ENCODE results near the gene SLC35A2. TPM values are rescaled to one million over a fixed set of nuclear protein-coding genes. Genes with fewer than 3 reads are reported as not detected.

Gene SLC35A2
- polyA plus RNA-seq, 3 donors: 11.0 to 22.1 (median 15.8) TPM

- whole genome bisulfite sequencing, 3 donors: 92 to 95% (median 93%) methylated on average over 12 to 17 of the region's 17 CpGs
- H3K27ac ChIP-seq (ENCODE audit: low read depth, low read length): no peak overlapping the region
Measured at GRCh38 chrX:48909703-48910294, 1.6 kb downstream of the SLC35A2 start.

DNA sequence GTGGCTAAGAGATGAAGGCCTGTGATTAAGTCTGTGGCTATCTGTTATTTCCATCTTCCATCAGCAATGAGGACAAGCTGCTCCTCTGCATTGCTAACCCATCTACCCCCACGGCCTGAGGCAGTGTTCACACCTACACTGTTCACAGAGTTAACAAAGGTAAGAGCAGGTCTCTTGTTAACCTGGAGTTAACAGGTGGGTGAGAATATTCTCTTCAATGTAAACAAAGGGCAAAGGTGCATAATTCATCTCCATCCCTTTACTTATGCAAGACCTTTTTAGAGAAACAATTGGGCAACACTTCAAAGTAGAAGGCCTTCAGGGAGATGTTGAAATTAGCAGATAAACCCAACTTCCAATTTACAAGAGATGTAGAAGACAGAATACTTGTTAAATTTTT is 2.8 kb downstream of the SLC35A2 start:
- WGBS, 3 donors: 68 to 80% (median 70%) methylated on average over 1 of the region's 1 CpG

DNA sequence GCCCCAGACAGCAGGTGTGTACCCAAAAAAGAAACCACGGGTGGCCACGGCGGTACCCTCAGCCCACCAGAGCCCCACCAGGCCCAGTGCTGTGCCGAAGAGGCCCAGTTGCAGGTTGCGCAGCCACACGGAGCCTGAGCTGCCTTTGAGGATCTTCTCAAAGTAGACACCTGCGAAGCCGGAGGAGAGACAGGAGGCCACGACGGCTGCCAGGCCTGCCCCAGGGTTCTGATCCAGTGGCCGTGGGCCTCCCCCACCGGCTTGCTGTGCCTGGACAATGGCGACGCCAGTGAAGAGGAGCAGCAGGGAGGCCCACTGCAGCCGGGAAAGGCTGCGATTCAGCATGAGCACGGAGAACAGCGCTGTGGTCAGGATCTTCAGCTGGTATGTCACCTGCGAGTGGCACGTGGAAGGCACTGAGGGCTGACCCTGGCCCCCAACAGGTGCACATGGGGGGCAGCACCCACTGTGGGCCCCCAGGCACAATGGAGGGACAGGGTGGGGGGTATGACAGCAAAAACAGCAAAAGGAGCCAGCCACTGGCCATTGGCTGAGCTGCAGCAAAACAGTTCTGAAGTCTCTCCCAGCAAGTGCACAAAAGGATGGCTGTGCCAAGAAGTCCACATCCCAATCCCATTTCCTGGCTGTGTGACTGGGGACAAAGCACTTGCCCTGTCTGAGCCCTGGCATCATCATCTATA is 6.2 kb downstream of the SLC35A2 start:
- no peak overlapping the region for H3K27ac ChIP-seq (ENCODE audit: low read depth, low read length)
- WGBS, 3 donors: 90 to 91% (median 91%) methylated on average over 17 to 20 of the region's 20 CpGs

More for the DNA sequence above, 2.8 kb downstream of the SLC35A2 start:
- no peak overlapping the region for H3K27ac ChIP-seq (ENCODE audit: low read depth, low read length)

- no peak overlapping the region for H3K27ac ChIP-seq (ENCODE audit: low read depth, low read length)
- 82 to 89% (median 87%) methylated on average over 11 to 14 of the region's 14 CpGs for WGBS, 3 donors
Measured at GRCh38 chrX:48904626-48905025, 6.8 kb downstream of the SLC35A2 start.

- H3K27ac ChIP-seq (ENCODE audit: low read depth, low read length): no peak overlapping the region
- 73 to 84% (median 82%) methylated on average over 8 of the region's 8 CpGs for WGBS, 3 donors
Measured at GRCh38 chrX:48904180-48904579, 7.3 kb downstream of the SLC35A2 start.

- H3K27ac ChIP-seq (ENCODE audit: low read depth, low read length): no peak overlapping the region
- 86 to 89% (median 86%) methylated on average over 6 of the region's 6 CpGs for WGBS, 3 donors
Measured at GRCh38 chrX:48903290-48903689, 8.2 kb downstream of the SLC35A2 start.

DNA sequence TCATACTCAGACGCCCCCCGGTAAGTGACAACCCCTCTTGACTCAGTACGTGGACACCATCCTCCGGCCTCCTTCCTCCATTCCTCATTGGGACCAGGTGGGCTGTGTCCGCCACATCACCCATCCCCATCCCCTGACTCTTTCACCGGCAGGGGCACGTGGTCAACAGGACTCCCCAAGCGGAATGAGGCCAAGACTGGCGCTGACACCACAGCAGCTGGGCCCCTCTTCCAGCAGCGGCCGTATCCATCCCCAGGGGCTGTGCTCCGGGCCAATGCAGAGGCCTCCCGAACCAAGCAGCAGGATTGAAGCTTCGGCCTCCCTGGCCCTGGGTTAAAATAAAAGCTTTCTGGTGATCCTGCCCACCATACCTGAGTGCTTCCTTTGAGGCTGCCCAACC is 8.7 kb downstream of the SLC35A2 start:
- no peak overlapping the region for H3K27ac ChIP-seq (ENCODE audit: low read depth, low read length)
- 83 to 97% (median 85%) methylated on average over 11 to 14 of the region's 14 CpGs for WGBS, 3 donors

DNA sequence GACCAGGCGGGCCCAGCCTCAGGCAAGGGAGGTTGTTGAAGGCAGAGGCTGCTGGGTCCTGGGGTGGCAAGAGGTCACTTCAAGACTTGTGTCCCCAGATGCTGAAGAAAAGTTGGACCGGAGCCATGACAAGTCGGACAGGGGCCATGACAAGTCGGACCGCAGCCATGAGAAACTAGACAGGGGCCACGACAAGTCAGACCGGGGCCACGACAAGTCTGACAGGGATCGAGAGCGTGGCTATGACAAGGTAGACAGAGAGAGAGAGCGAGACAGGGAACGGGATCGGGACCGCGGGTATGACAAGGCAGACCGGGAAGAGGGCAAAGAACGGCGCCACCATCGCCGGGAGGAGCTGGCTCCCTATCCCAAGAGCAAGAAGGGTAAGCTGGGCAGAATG is 9.3 kb downstream of the SLC35A2 start:
- H3K27ac ChIP-seq (ENCODE audit: low read depth, low read length): no peak overlapping the region
- WGBS, 3 donors: 84 to 94% (median 91%) methylated on average over 19 to 20 of the region's 20 CpGs

- H3K27ac ChIP-seq (ENCODE audit: low read depth, low read length): no peak overlapping the region
- WGBS, 3 donors: 79 to 92% (median 88%) methylated on average over 7 of the region's 7 CpGs
Measured at GRCh38 chrX:48901069-48901468, 10.4 kb downstream of the SLC35A2 start.

DNA sequence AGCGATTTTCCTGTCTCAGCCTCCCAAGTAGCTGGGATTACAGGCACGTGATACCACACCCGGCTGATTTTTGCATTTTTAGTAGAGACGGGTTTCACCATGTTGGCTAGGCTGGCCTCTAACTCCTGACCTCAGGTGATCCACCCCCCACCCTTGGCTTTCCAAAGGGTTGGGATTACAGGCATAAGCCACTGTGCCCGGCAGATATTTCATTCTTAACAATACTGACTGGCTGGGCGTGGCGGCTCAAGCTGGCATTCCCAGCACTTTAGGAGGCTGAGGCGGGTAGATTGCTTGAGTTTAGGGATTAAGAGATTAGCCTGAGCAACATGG is 12.4 kb downstream of the SLC35A2 start:
- 72 to 91% (median 89%) methylated on average over 8 of the region's 8 CpGs for WGBS, 3 donors
- H3K27ac ChIP-seq (ENCODE audit: low read depth, low read length): no peak overlapping the region

DNA sequence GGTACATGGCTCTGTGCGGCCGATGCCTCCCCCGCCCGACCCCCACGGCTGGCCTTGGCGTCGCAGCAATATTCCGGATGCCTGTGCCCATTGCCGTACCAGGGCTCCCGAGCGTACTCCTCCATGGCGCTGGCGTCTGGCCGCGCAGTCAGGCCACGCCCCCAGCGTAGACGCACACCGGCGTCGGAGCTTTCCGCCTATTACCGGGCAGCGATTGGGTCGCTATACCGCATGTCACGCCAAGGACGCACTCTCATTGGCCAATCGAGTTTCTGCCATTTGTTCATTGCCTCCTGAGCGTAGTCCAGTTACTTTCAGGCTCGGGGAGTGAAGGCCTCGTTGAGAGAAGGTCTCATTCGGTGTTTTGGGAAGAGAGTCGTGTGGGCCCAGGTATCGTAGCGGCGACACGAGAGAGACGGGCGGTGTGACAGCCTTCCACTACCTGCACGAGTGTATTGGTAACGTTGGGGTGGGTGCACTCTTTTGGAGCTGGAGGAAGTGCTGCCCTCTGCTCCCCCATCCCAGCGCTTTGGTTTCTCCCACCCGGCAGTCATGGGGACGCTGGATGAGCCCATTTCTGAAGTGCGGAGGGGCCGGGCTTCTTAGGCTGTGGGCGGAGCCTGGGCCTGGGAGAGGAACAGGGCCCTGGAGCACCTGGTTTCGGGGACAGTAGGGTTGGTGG is 13.7 kb downstream of the SLC35A2 start, which contains the start of the genes PQBP1 and TIMM17B:
PQBP1 (plus strand) TSS at position 306 of the 682 bp plus-strand sequence. CDS start 580 bp downstream, outside the sequence.
TIMM17B (minus strand) TSS at position 144 of the 682 bp plus-strand sequence; CDS start at position 125, 19 bp downstream.
- WGBS, 3 donors: 0 to 39% (median 1%) methylated on average over 45 to 49 of the region's 49 CpGs
- peak within 1 kb of the TSS; percentile 81 for H3K27ac ChIP-seq (ENCODE audit: low read depth, low read length)

GRCh38 chrX:48897157-48897624 is 14.3 kb downstream of the SLC35A2 start:
- WGBS, 3 donors: 0 to 32% (median 2%) methylated on average over 36 to 38 of the region's 38 CpGs
- H3K27ac ChIP-seq (ENCODE audit: low read depth, low read length): peak overlapping the region; percentile 81

DNA sequence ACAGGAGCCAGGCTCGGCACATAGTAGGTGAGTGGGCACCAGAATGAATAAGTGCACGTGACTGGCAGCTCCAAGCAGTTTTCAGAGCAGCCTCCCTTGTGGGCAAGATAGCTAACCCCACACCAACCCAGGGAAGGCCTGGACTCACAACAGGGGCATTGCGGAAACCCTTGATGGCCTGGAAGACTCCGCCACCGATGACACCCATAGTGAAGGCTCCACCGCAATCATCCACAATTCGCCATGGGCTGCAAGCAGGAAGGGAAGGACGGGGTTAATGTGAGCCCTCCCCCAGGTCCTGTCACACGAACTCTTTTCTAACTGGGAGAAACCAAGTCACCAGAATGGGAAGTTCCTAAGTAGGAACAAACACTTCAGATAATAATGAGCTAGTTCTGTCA is 14.8 kb downstream of the SLC35A2 start:
- H3K27ac ChIP-seq (ENCODE audit: low read depth, low read length): no peak overlapping the region
- 39 to 62% (median 42%) methylated on average over 9 of the region's 9 CpGs for WGBS, 3 donors

DNA sequence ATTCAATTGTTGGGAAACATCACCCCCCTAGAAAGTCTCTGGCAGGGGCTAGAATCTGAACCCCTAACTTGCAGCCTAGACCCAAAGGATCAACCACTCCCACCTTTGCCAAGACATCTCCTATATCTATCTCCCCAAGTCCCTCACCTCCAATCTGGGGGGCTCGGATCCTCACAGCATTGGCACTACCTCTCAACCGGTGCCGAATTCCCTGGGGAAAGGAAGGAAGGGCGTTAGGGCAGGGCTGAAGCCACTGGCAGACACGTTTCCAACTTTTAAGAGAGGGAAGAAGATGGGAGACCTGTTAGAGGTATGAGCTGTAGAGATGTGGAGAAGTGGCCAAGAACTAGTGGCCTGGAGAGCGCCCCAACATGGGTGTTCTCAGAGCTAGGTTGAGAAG is 16.6 kb downstream of the SLC35A2 start:
- 68 to 89% (median 81%) methylated on average over 6 of the region's 6 CpGs for WGBS, 3 donors
- H3K27ac ChIP-seq (ENCODE audit: low read depth, low read length): no peak overlapping the region

DNA sequence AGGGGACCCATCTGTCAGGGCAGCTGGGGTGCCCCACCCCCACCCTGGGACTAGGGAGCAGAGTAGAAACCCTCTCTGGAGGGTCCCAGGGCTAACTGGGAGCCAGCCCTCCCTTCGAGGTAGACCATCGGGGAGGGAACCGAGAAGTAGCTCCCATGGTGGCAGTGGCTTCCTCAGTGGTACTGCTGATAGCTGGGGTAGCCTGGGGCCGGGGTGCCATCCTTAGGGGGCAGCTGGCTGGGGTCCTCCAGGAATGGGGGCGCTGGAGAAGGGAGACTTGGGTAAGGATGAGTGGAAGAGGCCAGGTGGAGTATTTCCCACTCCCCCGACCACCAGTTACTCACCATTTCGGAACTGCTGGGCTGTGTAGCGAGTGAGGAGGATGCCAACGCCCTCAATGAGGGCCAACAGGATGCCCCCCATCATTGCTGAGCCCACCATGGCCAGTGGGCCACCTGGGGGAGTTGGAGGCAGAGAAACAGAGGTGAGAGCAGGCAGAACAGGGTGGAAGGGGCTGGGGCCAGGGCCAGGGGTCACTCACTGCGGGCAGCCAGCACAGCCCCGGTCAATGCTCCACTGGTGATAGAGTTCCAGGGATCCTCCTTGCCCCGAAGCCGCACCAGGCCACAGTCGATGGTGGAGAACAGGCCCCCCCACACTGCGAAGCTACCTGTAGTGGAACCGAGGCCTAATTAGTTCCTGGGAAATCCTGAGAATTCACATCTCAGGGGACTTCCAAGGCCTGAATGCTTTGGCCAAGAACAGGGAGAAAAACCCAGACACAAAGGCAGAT is 17.7 kb downstream of the SLC35A2 start:
- WGBS, 3 donors: 76 to 95% (median 90%) methylated on average over 9 to 16 of the region's 16 CpGs
- H3K27ac ChIP-seq (ENCODE audit: low read depth, low read length): no peak overlapping the region

GRCh38 chrX:48892896-48893295 is 18.6 kb downstream of the SLC35A2 start:
- WGBS, 3 donors: 67 to 93% (median 92%) methylated on average over 3 to 4 of the region's 4 CpGs
- no peak overlapping the region for H3K27ac ChIP-seq (ENCODE audit: low read depth, low read length)

GRCh38 chrX:48891402-48892288 is 19.8 kb downstream of the SLC35A2 start:
- WGBS, 3 donors: 1 to 32% (median 2%) methylated on average over 28 to 68 of the region's 68 CpGs
- no peak overlapping the region for H3K27ac ChIP-seq (ENCODE audit: low read depth, low read length)
